HG03039 (cell line): ENCODE data around the gene THOC2.
"Not testable (repeated sequence)": the region's sequence is repeated elsewhere in the genome, so short reads cannot be mapped to it uniquely, and the experiment has no call there.

Experiments used
- ATAC-seq: cut with Tn5 transposase; IDR thresholded peaks from one replicate; pipeline ENCODE4 v1.9.1; 2021; ENCODE audit warnings: mild to moderate bottlenecking, moderate library complexity; ENCODE audit not compliant: unreplicated experiment

THOC2 gene

DNA sequence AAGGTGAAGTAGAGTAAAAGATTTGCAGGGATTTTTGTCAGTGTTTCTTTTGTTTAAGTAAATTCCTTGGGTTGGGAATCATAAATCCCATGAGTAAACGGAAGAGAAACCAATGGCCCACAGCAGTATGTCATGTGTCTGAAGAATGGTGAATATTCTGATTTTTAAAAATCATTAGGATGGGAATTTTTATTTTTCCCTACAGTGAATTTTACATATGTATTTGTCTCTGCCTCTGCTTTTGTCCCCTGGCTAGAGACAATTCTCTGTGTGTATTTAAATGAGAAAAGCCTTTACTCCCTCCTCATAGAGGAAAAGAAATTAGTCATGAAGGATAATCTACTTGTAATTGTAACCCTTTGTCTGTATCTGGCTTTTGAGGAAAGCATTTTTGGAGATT, 152.1 kb downstream of the THOC2 start:
- ATAC-seq: no peak

DNA sequence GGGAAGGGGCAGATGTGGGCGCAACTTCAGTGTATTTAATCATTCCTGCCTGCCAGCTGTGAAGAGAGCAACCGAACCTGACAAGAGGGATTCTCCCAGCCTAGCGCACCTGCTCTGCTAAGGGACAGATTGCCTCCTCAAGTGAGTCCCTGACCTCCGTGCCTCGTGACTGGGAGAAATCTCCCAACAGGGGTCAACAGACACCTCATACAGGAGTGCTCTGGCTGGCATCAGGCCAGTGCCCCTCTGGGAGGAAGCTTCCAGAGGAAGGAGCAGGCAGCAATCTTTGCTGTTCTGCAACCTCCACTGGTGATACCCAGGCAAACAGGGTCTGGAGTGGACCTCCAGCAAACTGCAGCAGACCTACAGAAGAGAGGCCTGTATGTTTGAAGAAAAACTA, 158.8 kb downstream of the THOC2 start:
- ATAC-seq: not testable (repeated sequence)

DNA sequence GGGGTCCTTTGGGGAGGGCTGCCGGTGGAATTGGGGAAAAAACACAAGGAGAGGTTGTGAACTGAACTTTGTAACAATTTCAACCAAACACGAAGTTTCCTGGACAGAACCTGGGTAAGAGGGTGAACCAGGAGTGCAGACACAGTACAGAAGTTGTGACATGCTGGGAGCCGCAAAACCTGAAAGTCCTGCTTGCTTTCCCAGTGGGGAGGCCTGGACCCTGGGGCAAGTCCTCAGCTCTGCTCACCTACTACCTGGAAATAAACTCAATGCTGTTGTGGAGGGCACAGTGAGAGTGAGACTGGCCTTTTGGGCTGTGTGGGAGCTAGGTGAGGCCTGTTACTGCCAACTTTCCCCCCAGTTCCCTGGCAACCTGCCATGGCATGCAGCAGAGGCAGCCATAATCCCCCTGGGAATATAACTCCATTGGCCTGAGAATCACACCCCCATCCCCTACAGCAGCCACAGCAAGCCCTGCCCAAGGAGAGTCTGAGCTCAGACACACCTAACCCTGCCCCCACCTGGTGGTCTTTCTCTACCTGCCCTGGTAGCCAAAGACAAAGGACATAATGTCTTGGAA, 162.8 kb downstream of the THOC2 start:
- ATAC-seq: no peak

GRCh38 chrX:123563167-123563566, 169.7 kb downstream of the THOC2 start:
- ATAC-seq: no peak

DNA sequence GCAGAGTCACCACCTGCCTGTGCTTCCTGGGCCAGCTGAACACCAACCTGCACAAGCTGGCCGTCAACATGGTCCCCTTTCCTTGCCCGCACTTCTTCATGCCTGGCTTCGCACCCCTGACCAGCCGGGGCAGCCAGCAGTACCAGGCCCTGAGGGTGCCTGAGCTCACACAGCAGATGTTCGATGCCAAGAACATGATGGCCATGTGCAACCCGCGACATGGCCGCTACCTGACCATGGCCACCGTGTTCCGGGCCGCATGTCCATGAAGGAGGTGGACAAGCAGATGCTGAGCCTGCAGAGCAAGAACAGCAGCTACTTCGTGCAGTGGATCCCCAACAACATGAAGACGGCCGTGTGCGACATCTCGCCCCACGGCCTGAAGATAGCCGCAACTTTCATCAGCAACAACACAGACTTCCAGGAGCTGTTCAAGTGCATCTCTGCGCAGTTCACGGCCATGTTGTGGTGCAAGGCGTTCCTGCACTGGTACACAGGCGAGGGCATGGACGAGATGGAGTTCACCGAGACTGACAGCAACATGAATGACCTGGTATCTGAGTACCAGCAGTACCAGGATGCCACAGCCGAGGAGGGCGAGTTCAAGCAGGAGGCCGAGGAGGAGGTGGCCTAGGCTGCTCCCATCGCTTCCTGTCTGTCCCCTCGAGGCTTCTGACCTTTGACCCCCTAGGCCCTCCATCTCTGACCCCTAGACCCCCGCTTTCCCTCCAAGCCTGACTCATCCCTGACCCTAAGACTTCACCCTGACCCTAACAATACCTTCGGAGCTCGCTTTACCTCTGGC, 170.3 kb downstream of the THOC2 start:
- no peak for ATAC-seq

DNA sequence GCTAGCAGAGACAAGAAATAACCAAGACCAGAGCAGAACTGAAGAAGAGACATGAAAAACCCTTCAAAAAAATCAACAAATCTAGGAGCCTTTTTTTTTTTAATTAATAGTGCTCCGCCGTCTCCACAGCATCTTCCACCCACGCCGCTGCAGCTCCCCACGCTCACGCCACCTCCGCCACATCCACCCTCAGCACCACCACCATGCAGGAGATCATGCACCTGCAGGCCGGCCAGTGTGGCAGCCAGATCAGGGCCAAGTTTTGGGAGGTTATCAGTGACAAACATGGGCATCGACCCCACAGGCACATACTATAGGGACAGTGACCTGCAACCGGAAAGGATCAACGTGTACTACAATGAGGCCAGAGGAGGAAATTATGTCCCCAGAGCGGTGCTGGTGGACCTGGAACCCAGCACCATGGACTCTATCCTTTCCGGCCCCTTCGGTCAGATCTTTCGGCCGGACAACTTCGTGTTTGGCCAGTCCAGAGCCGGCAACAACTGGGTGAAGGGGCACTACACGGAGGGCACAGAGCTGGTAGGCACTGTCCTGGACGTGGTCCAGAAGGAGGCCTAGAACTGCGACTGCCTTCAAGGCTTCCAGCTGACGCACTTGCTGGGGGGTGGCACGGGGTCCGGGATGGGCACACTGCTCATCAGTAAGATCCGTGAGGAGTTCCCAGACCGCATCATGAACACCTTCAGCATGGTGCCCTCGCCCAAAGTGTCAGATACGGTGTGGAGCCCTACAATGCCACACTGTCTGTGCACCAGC, 171.2 kb downstream of the THOC2 start:
- ATAC-seq: no peak

DNA sequence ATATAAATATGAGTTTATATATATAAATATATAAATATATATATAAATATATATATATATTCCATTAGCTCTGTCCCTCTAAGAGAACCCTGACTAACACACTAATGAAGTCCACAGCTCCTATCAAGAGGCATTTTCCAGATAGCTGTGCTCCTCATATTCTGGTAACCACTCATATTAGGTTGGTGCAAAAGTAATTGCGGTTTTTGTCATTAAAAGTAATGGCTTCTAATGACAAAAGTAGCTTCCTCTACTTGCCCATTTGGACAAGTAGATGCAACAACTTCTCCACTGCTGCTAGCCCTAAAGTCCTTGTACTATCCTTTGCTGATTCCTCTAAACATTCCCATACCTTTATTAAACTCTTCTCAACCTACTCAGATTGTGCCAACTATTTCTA, 182.0 kb downstream of the THOC2 start:
- no peak for ATAC-seq
